CD4-positive, alpha-beta T cell (primary cell): Measurements from ENCODE around the gene PLXNB2. TPM values are rescaled to one million over a fixed set of nuclear protein-coding genes. Genes with fewer than 3 reads are reported as not detected.

Experiments used
- ATAC-seq: fragments of 200-7000 bp; cut with Tn5 transposase; one replicate; pipeline ENCODE4 v1.10.0; 2022; ENCODE audit warnings: mild to moderate bottlenecking; ENCODE audit not compliant: poor library complexity
- CTCF ChIA-PET: fragments of 350-600 bp; sonication (Branson Sonifier 250); formaldehyde crosslinking; loops from one replicate; lab custom pipeline; 2021; ENCODE audit warnings: antibody characterized with exemption, inconsistent platforms; lab: Charles Lee
- POLR2A ChIA-PET: fragments of 350-600 bp; sonication (Branson Sonifier 250); formaldehyde crosslinking; loops from one replicate; lab custom pipeline; 2021; ENCODE audit warnings: antibody characterized with exemption, inconsistent platforms; lab: Charles Lee
- DNase-seq, 14 experiments: peaks; one replicate each; pipeline ENCODE4 v3.0.0-alpha.2; 2013 to 2020; ENCODE audit warnings: mixed read lengths in 2 of 14
- H3K27ac ChIP-seq, 2 donors: one replicate each; pipeline versions ENCODE4 v1.5.1 to v1.7.0; 2013; ENCODE audit warnings: low read length in 2 of 2, low read depth in 1 of 2, mild to moderate bottlenecking in 1 of 2
- H3K27me3 ChIP-seq, 2 experiments: 1 replicate in 1 of 2; 2 replicates in 1 of 2; pipeline versions ENCODE4 v1.6.1 to v1.7.0; 2013; ENCODE audit warnings: low read length in 2 of 2, control low read depth in 1 of 2, mild to moderate bottlenecking in 1 of 2, moderate library complexity in 1 of 2; ENCODE audit not compliant: insufficient read depth in 2 of 2, control insufficient read depth in 1 of 2
- H3K36me3 ChIP-seq: one replicate; pipeline ENCODE4 v1.6.1; 2013; ENCODE audit warnings: low read length, control low read depth; ENCODE audit not compliant: insufficient read depth
- H3K4me1 ChIP-seq: one replicate; pipeline ENCODE4 v1.6.1; 2013; ENCODE audit warnings: low read length, control low read depth; ENCODE audit not compliant: insufficient read depth
- H3K4me3 ChIP-seq: one replicate; pipeline ENCODE4 v1.5.1; 2013; ENCODE audit warnings: mild to moderate bottlenecking, low read length, moderate library complexity
- H3K9me3 ChIP-seq, 2 experiments: 1 replicate in 1 of 2; 2 replicates in 1 of 2; pipeline versions ENCODE4 v1.6.1 to v1.7.0; 2013; ENCODE audit warnings: low read length in 2 of 2, mild to moderate bottlenecking in 2 of 2, control low read depth in 1 of 2, moderate library complexity in 1 of 2; ENCODE audit not compliant: control insufficient read depth in 1 of 2, insufficient read depth in 1 of 2
- H3K27ac Mint-ChIP-seq: one replicate; pipeline ENCODE4 v1.8.0; 2020; ENCODE audit warnings: mixed read lengths
- H3K27me3 Mint-ChIP-seq: one replicate; pipeline ENCODE4 v1.8.0; 2021; ENCODE audit warnings: mixed read lengths
- H3K36me3 Mint-ChIP-seq: one replicate; pipeline ENCODE4 v1.8.0; 2021; ENCODE audit warnings: low read depth, mixed read lengths
- H3K4me1 Mint-ChIP-seq: one replicate; pipeline ENCODE4 v1.8.0; 2021; ENCODE audit warnings: low read depth, mixed read lengths
- H3K4me3 Mint-ChIP-seq: one replicate; pipeline ENCODE4 v1.8.0; 2020; ENCODE audit warnings: mild to moderate bottlenecking, mixed read lengths
- H3K9me3 Mint-ChIP-seq: one replicate; pipeline ENCODE4 v1.8.0; 2020; ENCODE audit warnings: mixed read lengths
- intact Hi-C, 2 experiments: fragments of 100-400 bp; cut with DNase I in 1 of 2; cut with micrococcal nuclease in 1 of 2; formaldehyde crosslinking; loops; one replicate each; pipeline versions ENCODE4 v1.15.1 to v1.9.0; 2023 to 2025; cut with DNase I, micrococcal nuclease
- total RNA-seq, 174 experiments: library from RNA in 2 of 174; stranded (reverse) in 2 of 174; gene quantifications; one replicate each; pipeline ENCODE4 v1.2.3 and lab custom pipeline; 2021 to 2026
- TF ChIP-seq, protein P1 (sequence below): fragments of 200-600 bp; IDR thresholded peaks from one replicate; pipeline ENCODE4 v1.8.0; 2022; ENCODE audit warnings: antibody characterized with exemption, mild to moderate bottlenecking

Gene PLXNB2
- total RNA-seq, 2 experiments from 2014 or later, result 2.8 to 3.9 TPM

DNA sequence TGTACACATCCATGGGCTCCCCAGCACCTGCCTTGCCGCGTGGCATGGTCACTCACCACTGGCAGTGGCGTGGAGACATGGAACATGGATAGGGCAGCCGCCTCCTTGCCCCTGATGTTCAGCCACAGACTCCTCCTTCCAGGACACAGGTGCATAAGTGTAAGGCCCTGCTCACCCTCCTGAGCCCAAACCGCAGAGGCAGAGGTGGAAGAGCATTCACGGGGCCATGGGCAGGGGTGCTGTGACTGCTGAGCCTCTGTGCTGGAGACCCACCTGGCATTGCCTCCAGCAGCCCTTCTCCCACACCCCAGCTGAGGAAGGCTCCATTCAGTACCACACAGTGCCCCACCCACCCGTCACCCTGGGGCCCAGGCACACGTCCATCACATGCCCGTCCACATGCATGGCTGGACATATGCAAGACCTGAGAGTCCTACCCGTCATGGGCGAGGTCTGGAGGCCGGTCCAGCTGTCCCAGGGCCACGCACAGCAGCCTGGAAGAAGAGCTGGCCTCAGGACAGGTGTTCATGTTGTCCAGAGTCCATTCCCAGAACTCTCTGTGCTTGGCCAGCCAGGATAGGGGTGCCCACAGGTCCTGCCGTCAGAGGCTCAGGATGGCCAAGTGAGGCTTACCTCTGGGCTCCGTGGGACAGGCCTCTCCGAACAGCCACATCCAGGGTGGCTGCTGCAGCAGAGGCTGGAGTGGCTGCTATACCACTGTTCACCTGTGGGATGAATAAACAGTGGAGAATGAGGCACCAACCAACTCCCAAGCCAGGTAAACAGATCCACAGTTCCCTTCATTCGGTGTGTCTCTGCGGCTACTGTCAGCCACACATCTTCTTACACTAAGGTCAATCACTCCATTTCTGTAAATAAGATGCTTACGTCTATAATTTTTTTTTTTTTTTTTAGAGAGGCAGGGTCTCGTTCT, 60.9 kb downstream of the PLXNB2 start:
- Mint-ChIP-seq H3K27ac (peak overlapping the region; percentile 71), H3K9me3 (no peaks in the 10 kb centered on the region), H3K27me3 (no peaks in the 10 kb centered on the region), H3K36me3 (peaks cover 30% of the 10 kb centered on the region), H3K4me1 (peaks cover 49% of the 10 kb centered on the region), H3K4me3 (peak overlapping the region; percentile 83)
- ChIA-PET CTCF (interaction anchor here (3.1 kb wide), 1 partner anchor 96 kb away, joined by 16 read pairs; no protein-coding TSS in a partner anchor), POLR2A (interaction anchor here (0.6 to 0.9 kb wide), 2 partner anchors 55 to 362 kb away, joined by 3 read pairs; no protein-coding TSS in a partner anchor)
- Histone ChIP-seq H3K27ac (no peak overlapping the region), H3K36me3 (peaks cover 29% of the 10 kb centered on the region), H3K9me3 (no peaks in the 10 kb centered on the region), H3K27me3 (no peaks in the 10 kb centered on the region), H3K4me1 (peaks cover 92% of the 10 kb centered on the region), H3K4me3 (no peak overlapping the region)
- intact Hi-C loops, result no loop called here
- ATAC-seq (no peak), DNase-seq (no peak)
- TF ChIP-seq, protein P1, sequence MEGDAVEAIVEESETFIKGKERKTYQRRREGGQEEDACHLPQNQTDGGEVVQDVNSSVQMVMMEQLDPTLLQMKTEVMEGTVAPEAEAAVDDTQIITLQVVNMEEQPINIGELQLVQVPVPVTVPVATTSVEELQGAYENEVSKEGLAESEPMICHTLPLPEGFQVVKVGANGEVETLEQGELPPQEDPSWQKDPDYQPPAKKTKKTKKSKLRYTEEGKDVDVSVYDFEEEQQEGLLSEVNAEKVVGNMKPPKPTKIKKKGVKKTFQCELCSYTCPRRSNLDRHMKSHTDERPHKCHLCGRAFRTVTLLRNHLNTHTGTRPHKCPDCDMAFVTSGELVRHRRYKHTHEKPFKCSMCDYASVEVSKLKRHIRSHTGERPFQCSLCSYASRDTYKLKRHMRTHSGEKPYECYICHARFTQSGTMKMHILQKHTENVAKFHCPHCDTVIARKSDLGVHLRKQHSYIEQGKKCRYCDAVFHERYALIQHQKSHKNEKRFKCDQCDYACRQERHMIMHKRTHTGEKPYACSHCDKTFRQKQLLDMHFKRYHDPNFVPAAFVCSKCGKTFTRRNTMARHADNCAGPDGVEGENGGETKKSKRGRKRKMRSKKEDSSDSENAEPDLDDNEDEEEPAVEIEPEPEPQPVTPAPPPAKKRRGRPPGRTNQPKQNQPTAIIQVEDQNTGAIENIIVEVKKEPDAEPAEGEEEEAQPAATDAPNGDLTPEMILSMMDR, result no peak

DNA sequence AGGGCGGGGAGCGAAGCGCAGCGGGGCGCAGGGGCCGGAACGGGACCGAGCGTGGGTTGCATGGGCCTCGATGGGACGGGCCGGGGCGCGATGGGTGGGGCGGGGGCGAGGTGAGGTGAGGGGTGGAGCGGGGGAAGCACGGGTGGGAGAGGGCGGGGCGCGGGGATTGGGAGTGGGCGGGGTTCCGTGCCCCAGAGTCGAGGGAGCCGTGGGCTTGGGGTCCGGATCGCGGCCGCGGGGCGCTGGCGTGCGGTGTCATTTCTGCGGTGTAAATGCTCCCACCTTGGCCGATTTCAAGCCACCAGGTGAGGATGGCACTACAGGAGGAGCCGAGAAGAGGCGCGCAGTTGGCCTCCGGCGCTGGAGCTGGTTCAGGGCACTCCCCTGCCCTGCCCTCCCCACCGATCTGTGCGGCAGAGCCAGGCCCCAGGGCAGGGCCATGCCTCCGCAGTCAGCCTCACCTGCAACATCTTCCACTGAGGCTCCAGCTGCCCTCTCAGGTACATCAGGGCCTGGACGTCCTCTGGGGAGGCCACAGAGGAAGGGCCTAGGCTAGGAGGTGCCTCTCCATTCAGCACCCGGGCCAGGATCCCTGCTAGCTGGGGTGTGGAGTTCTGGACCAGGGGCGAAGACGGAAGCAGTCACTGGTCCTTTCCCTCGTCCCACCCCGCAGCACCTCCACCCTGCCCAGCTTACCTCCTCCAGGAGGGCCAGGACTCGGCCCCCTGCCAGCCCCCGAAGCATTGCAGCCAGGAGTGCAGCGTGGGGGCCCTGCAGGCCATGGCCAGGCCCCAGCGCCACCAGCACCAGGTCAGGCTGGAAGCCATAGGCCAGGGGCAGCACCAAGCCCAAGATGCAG, 62.0 kb downstream of the PLXNB2 start:
- intact Hi-C loops, result loop anchor here in 1 of 2 experiments (1.0 kb wide), 2 partner anchors 98 to 263 kb away; partner anchors contain the start of genes NCAPH2 and PPP6R2
- H3K9me3 Mint-ChIP-seq, result no peaks in the 10 kb centered on the region
- DNase-seq (peak in 3 of 14 experiments; percentile 50 to 84 (median 70)), ATAC-seq (peak; percentile 33)
- H3K27ac ChIP-seq, result peak overlapping the region; percentile 98
- H3K4me3 ChIP-seq, result peak overlapping the region; percentile 100
- peak overlapping the region; percentile 89 for H3K27ac Mint-ChIP-seq
- ChIA-PET POLR2A (interaction anchor here (0.6 to 3.8 kb wide), 5 partner anchors 54 to 375 kb away, joined by 3 to 31 read pairs (median 3); partner anchors contain the start of genes LMF2, NCAPH2 and SCO2), CTCF (interaction anchor here (1.4 to 3.1 kb wide), 2 partner anchors 97 to 317 kb away, joined by 3 to 16 read pairs; partner anchors contain the start of gene SYCE3)
- peaks cover 37% of the 10 kb centered on the region for H3K36me3 Mint-ChIP-seq
- H3K9me3 ChIP-seq, result no peaks in the 10 kb centered on the region
- peaks cover 30% of the 10 kb centered on the region for H3K36me3 ChIP-seq
- peak overlapping the region; percentile 99 for H3K4me3 Mint-ChIP-seq
- no peaks in the 10 kb centered on the region for H3K27me3 ChIP-seq
- H3K4me1 ChIP-seq, result peaks cover 95% of the 10 kb centered on the region
- no peaks in the 10 kb centered on the region for H3K27me3 Mint-ChIP-seq
- TF ChIP-seq, protein P1, result no peak
- H3K4me1 Mint-ChIP-seq, result peaks cover 52% of the 10 kb centered on the region
